Effector memory CD8-positive, alpha-beta T cell (primary cell): ENCODE measurements around the gene CCDC88C.
"Not testable (repeated sequence)": the region's sequence is repeated elsewhere in the genome, so short reads cannot be mapped to it uniquely, and the experiment has no call there.

Source experiments
- ATAC-seq: fragments of 150-1000 bp; cut with Tn5 transposase; replicated peaks from 2 replicates; pipeline ENCODE4 v1.10.0; 2021; ENCODE audit warnings: mild to moderate bottlenecking, moderate library complexity
- DNase-seq, 3 experiments: peaks; one replicate each; pipeline ENCODE4 v3.0.0; 2021
- H3K27ac Mint-ChIP-seq, 2 donors: one replicate each; pipeline ENCODE4 v1.8.0; 2022; ENCODE audit warnings: mild to moderate bottlenecking in 2 of 2, mixed read lengths in 2 of 2, moderate library complexity in 2 of 2
- H3K27me3 Mint-ChIP-seq, 2 donors: one replicate each; pipeline ENCODE4 v1.8.0; 2022; ENCODE audit warnings: mixed read lengths in 2 of 2
- H3K36me3 Mint-ChIP-seq: one replicate; pipeline ENCODE4 v1.8.0; 2022; ENCODE audit warnings: mild to moderate bottlenecking, moderate library complexity, mixed read lengths; ENCODE audit not compliant: insufficient read depth
- H3K4me1 Mint-ChIP-seq, 2 donors: one replicate each; pipeline ENCODE4 v1.8.0; 2022; ENCODE audit warnings: low read depth in 2 of 2, mixed read lengths in 2 of 2
- H3K4me3 Mint-ChIP-seq, 2 donors: one replicate each; pipeline ENCODE4 v1.8.0; 2022; ENCODE audit warnings: mild to moderate bottlenecking in 2 of 2, mixed read lengths in 2 of 2, moderate library complexity in 2 of 2
- H3K9me3 Mint-ChIP-seq, 2 donors: one replicate each; pipeline ENCODE4 v1.8.0; 2022; ENCODE audit warnings: mixed read lengths in 2 of 2

The CCDC88C gene

DNA sequence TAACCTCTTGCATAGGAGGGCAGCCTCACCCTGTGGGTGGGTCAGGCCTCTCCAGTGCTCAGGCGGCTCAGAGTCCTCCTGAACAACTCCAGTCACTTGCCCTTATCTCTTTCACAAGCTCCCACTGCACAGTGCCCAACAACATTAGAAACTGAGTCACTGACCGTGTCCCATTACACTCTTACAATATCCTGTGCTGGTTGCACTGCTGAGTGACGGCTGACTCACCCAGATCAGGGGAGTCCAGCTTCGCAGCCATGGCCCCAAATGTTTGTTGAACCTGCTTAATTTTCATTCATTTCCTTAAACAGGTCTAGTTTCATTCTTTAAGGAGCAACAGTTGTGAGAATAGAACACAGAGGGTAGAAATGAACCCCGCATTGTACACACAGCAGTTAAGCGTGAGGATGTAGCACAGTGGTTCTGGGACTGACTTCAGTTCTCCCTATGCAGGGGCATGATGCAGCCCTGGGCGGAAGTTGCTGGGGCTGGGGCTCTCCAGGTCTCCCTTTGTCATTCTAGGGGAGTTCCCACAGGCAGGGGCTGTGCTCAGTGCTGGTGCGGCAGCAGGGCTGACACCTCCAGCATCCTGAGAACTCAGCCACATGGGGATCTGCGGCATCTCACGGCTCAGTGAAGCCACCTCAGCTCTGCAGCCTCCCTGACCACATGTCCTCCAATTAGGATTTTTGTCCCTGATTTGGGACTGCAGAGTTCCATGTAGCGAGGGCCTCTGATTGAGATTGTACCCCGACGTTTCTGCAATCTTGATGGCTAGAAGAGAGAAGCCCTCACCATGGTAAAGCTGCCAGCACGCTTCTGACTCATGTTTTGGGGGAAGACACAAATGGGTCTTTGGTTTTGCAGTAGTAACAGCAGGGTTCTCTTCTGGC is 189.3 kb downstream of the CCDC88C start:
- H3K27ac Mint-ChIP-seq, result peak overlapping the region; percentile 95 to 99
- no peaks in the 10 kb centered on the region for H3K9me3 Mint-ChIP-seq
- peak; percentile 77 for ATAC-seq
- peak; percentile 78 to 81 (median 80) for DNase-seq
- peaks cover 31% of the 10 kb centered on the region for H3K36me3 Mint-ChIP-seq
- peak overlapping the region; percentile 77 to 82 for H3K4me3 Mint-ChIP-seq
- H3K27me3 Mint-ChIP-seq, result no peaks in the 10 kb centered on the region
- peaks cover 81 to 88% of the 10 kb centered on the region in 2 donors for H3K4me1 Mint-ChIP-seq

DNA sequence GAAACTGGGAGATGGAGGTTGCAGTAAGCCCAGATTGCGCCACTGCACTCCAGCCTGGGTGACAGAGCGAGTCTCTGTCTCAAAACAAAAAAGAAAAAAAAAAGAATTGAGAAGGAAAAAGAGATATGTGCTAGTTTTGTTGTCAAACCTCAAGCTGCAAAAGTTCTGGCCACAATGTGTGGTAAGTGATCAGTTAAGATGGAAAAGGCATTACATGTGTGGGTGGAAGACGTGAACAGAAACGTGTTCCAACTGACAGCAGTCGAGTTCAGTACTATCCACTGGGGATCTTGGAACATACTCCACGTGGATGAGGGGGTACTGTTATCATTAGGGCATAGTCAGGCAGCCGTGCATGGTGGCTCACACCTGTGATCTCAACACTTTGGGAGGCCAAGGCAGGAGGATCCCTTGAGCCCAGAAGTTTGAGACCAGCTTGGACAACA is 190.4 kb downstream of the CCDC88C start:
- peaks cover 85 to 92% of the 10 kb centered on the region in 2 donors for H3K4me1 Mint-ChIP-seq
- peak; percentile 6 for ATAC-seq
- no peaks in the 10 kb centered on the region for H3K27me3 Mint-ChIP-seq
- peak overlapping the region; percentile 95 to 99 for H3K27ac Mint-ChIP-seq
- no peaks in the 10 kb centered on the region for H3K9me3 Mint-ChIP-seq
- DNase-seq, result peak in 1 of 3 experiments; percentile 28
- H3K4me3 Mint-ChIP-seq, result peak overlapping the region; percentile 77 to 82
- peaks cover 34% of the 10 kb centered on the region for H3K36me3 Mint-ChIP-seq

DNA sequence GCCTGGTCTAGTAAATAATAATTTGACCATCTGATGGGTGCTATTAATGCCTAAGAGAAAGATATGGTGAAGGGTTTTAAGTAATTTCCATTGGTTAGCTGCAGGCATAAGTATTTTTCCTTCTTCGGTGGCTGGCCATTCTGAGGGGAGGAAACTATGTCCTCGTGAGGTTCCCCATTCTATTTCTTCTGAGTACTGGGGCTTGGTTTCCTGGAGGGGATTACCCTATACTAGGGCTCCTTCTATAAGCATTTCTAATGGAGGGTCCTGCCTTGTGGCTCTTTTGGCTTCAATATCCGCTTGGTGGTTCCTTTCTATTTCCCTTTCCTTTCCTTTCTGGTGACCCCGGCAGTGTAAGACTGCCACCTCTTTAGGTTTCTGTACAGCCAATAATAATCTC is 191.3 kb downstream of the CCDC88C start:
- H3K27me3 Mint-ChIP-seq, H3K9me3 Mint-ChIP-seq, DNase-seq, ATAC-seq: not testable (repeated sequence)
- H3K27ac Mint-ChIP-seq, result peak overlapping the region; percentile 95 to 99
- H3K36me3 Mint-ChIP-seq, result peaks cover 31% of the 10 kb centered on the region
- peak overlapping the region; percentile 77 to 82 for H3K4me3 Mint-ChIP-seq
- H3K4me1 Mint-ChIP-seq, result peaks cover 84 to 93% of the 10 kb centered on the region in 2 donors

DNA sequence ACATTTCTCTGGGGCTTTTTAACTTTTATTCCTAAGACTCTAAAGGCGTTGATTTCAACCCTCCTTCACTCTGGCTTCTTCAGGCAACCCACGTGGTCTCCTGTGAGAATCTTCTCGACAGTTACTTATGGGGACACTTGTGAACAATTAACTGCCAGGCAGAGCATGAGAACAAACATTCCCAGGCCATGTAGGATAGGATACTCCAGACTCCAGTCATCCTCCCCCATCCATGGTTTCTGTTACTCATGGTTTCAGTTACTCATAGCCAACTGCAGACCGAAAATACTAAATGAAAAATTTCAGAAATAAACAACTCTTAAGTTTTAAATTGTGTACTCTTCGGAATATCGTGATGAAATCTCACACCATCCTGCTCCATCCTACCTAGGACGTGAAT is 192.6 kb downstream of the CCDC88C start:
- Mint-ChIP-seq H3K36me3 (peaks cover 31% of the 10 kb centered on the region), H3K4me3 (peak overlapping the region in 1 of 2 donors; percentile 82), H3K27ac (peak overlapping the region; percentile 95 to 99), H3K27me3 (no peaks in the 10 kb centered on the region), H3K9me3 (no peaks in the 10 kb centered on the region), H3K4me1 (peaks cover 83 to 85% of the 10 kb centered on the region in 2 donors)
- ATAC-seq (no peak), DNase-seq (no peak)

DNA sequence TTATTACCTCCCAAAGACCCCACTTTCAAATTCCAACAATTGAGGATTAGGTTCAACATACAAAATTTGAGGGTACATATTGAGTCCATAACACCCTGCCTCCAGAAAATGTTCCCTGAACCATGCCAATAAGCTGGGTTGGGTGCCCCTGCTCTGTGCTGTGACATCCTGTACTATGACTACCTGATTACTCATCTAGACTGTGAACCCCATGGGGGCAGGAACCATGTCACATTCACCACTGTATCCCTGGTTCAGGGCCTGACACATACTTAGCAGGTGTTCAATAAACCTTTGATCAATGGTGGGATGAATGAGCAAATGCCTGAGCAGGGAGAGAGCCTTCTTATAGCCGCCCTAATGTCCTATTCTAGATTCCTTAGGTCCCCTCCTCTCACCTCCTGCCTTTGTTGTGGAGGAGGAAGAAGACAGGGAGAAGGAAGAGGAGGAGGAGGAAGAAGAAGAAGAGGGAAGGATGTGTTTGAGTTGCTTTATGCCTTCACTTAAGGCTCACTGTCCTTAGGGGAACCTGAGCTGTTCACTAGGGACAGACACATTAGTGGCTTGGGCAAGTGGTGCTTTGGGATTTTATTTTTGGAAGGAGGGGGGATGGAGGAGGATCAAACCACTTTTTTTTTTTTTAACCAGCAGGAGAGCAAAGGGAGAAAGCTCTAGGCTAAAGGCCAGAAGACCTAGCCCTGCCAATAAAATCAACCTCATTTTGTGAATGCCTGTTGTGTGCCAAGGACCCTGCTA is 194.4 kb downstream of the CCDC88C start:
- Mint-ChIP-seq H3K9me3 (no peaks in the 10 kb centered on the region), H3K27ac (peak overlapping the region; percentile 72 to 85), H3K36me3 (peaks cover 23% of the 10 kb centered on the region), H3K4me1 (peaks cover 66 to 67% of the 10 kb centered on the region in 2 donors), H3K27me3 (no peaks in the 10 kb centered on the region), H3K4me3 (no peak overlapping the region)
- DNase-seq (no peak), ATAC-seq (no peak)
